ENCODE measurements around the gene EFHB.
A peak's percentile ranks its signal among the peaks of the same experiment; 100 is the strongest.
"Not testable (repeated sequence)": the region's sequence is repeated elsewhere in the genome, so short reads cannot be mapped to it uniquely, and the experiment has no call there.

Gene EFHB

GRCh38 chr3:19931180-19931692 lies 2.8 kb downstream of the EFHB start:
- DNase-seq = no peak

DNA sequence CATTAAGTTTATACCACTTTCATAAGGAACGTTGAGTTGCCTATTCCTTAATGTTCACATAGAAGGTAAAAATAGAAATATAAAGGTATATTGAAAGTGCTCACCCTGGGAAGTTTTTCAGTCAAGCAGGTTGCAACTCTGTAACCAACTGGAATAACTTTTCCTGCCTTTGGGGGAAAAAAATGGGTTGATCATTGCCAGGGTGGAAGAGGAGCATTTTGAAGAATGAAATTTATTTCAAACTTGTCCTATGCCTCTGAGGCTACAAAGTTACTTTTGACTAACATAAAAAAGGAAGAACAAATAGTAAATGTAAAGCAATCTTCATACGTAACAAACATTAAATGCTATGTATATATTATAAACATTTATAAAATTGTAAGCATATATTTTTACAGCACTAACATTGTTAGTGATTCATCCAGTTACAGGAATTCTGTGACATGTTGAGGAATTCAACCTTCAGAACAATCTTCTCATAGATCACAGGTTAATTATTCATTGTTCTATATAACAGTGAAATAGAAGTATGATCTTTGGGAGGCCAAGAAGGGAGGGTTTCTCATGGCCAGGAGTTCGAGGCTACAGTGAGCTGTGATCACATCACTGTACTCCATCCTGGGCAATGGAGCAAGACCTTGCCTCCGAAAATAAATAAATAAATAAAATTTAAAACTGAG lies 13.5 kb downstream of the EFHB start:
- DNase-seq = no peak

- DNase-seq = no peak
Measured at GRCh38 chr3:19917167-19917566, 16.9 kb downstream of the EFHB start.

GRCh38 chr3:19911452-19911851 lies 22.6 kb downstream of the EFHB start:
- DNase-seq = no peak

- no peak for DNase-seq
Measured at GRCh38 chr3:19907523-19907922, 26.5 kb downstream of the EFHB start.

DNA sequence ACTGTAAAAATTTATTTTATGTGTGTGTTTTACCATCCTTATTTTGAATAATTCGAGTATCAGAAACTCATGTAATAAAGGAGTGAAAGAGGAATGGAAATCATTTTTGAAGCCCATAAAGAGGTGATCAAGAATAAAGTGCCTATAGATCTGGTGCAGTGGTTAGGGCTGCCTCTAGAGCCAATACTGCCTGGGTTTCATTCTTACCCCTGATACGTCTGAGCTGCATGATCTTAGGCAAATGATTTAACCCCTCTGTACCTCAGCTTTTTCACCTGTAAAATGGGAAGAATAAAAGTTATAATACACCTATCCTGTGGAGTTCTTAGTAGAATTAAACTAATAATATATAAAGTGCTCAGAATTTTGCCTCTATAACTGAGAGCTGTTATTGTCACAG lies 30.4 kb downstream of the EFHB start:
- no peak for DNase-seq

GRCh38 chr3:19901918-19902317 lies 32.1 kb downstream of the EFHB start:
- peak; percentile 27 for DNase-seq

- DNase-seq = no peak
Measured at GRCh38 chr3:19901337-19901736, 32.7 kb downstream of the EFHB start.

GRCh38 chr3:19899833-19900232 lies 34.2 kb downstream of the EFHB start:
- DNase-seq = not testable (repeated sequence)

DNA sequence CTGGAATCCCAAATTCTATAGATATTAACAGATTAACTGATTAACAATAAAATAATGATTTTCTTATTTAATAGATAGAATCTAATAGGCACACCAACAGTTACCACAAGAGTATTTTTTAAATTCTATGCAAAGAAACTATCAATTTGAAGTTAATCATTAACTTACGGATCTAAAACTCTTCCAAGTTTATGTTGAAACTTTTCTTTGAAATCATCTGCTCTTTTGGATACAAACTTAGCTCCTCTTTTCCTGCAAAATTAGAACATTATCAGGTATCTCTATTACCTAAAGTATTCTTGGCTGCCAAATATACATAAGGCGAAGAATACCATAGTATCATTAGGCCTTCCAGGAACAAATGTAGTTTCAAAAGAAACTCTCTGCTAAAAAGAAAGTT lies 34.8 kb downstream of the EFHB start:
- no peak for DNase-seq

DNA sequence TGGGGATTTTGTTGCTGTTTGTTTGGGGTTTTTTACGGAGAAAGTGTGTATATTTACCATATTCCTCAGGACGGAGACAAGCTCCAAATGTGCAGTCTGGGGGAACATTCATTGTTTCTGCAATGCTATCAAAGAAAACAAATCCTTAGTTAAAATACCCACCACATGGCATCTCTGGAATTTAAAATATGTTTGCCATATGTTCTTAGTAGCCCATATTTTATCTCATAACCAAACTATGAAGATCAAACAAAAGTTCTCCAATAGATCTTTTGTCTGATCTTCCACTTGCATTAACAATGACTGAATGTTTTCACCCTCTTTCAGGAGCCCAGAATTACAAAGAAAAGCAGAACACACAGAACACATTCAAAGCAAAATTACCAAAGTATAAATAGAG lies 35.3 kb downstream of the EFHB start:
- no peak for DNase-seq

- no peak for DNase-seq
Measured at GRCh38 chr3:19891740-19892139, 42.3 kb downstream of the EFHB start.

DNA sequence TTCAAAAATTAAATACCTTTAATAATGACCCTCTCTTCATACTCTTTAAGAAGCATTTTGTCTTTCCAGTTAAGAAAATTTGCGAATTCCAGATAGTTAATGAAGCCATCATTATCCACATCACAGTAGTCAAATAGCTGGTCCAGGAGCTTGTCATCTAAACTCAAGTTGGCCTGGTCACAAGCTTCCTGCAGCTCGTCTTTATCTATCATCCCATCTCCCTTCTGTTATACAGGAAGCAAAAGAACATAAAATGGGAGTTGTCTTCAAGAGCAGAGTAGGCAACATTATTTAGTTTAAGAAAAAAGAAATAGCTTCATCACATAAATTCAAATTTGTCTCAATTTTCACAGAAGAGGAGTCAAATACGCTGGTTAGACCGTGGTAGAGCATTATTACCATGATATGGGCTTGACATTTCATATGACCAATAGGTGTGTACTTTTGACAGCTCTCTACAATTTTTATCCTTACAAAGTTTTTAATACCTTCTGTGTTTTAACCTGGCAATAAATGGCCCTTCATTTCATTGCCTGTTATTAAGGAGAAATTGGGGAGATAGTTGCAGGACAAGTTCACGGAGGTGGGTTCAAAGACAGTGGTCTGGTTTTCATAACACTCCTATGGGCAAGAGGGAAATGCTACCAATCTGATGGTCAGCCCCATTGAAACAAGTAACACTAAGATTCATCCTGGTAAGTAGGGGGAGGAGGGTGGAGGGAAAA lies 45.4 kb downstream of the EFHB start:
- DNase-seq = no peak

DNA sequence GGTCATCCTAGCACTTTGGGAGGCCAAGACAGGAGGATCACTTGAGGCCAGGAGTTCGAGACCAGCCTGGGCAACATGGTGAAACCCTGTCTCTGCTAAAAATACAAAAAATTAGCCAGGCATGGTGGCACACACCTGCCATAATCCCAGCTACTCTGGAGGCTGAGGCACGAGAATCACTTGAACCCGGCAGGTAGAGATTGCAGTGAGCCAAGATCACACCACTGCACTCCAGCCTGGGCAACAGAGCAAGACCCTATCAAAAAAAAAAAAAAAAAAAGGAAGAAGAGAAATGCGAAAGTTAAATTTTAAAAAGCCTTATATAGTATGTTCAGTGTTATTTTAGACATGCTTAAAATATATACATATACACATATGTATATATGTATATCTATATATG lies 46.9 kb downstream of the EFHB start:
- DNase-seq = not testable (repeated sequence)

- no peak for DNase-seq
Measured at GRCh38 chr3:19886404-19886803, 47.6 kb downstream of the EFHB start.

GRCh38 chr3:19885468-19885867 lies 48.5 kb downstream of the EFHB start:
- no peak for DNase-seq

DNA sequence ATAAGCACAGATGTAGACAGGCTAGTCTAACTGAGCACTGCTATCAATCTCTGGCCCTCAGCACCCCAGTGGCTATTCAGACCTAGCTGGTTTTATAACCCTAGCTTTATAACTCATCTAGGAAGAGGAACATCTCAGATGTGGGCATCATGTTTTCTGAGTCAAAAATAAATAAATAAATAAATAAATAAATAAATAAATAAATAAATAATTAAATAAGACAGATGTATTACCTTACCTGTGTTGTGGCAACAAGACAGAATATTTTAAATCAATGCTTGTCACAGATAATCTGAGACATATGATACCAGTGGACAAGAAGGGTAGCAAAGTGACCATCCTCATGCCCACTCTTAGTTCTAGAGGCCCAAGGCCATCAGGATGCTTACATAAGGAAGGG lies 52.2 kb downstream of the EFHB start:
- DNase-seq = no peak

GRCh38 chr3:19881036-19881435 lies 53.0 kb downstream of the EFHB start:
- DNase-seq = no peak

- no peak for DNase-seq
Measured at GRCh38 chr3:19877656-19878055, 56.4 kb downstream of the EFHB start.

DNA sequence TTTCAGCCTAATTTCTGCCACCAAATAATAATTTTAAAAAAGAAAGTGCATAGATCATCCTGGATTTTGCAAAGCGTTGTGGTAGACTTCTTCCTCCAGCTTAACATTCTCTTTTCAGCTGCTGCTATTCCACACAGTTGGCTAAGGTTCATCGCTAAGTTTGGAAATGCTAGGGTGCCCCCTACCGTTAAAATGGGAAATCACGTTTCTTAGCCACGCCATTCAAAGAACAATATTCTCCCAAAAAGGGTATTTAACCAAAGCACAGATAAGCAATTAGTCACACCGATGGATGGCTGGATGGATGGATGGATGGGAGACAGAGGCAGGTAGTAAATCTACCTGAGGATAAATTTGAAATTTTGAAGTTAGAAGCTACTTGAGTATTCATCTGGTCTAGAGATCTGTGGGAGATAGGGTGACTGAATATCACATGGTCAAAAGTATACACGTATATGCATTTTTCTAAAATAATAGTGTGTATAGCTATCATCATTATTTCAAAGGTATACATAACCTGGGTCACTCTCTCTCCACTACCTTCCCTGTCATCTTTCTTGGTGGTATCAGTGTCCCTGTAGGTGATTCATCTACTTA lies 67.2 kb downstream of the EFHB start:
- peak; percentile 60 for DNase-seq

DNA sequence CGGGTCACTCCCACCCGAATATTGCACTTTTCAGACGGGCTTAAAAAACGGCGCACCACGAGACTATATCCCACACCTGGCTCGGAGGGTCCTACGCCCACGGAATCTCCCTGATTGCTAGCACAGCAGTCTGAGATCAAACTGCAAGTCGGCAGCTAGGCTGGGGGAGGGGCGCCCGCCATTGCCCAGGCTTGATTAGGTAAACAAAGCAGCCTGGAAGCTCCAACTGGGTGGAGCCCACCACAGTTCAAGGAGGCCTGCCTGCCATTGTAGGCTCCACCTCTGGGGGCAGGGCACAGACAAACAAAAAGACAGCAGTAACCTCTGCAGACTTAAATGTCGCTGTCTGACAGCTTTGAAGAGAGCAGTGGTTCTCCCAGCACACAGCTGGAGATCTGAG lies 78.7 kb downstream of the EFHB start:
- not testable (repeated sequence) for DNase-seq

DNA sequence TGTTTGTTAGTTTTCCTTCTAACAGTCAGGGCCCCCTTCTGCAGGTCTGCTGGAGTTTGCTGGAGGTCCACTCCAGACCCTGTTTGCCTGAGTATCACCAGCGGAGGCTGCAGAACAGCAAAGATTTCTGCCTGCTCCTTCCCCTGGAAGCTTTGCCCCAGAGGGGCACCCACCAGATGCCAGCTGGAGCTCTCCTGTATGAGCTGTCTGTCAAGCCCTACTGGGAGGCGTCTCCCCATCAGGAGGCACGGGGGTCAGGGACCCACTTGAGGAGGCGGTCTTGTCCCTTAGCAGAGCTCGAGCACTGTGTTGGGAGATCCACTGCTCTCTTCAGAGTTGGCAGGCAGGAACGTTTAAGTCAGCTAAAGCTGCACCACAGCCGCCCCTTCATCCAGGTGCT lies 87.4 kb downstream of the EFHB start:
- not testable (repeated sequence) for DNase-seq
